ENCODE results near the gene PZP.

PZP gene

DNA sequence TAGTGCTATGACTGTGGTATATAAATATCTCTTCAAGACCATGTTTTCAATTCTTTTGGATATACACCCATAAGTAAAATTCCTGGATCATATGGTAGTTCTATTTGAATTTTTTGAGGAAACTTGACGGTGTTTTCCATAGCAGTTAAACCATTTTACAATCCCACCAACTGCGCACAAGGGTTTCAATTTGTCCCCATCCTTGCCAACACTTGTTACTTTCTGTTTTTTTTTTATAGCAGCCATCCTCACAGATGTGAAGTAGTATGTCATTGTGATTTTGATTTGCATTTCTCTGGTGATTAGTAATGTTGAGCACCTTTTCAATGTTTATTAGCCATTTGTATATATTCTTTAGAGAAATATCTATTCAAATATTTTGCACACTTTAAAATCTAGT lies 78.0 kb downstream of the PZP start:
- no peak overlapping the region for H4K12ac ChIP-seq (ENCODE audit: low read depth, low read length)
- H3K4me1 ChIP-seq (ENCODE audit: control insufficient read depth in 1 of 2, insufficient read depth in 2 of 2, low read length in 2 of 2): no peaks in the 10 kb centered on the region
- no peak overlapping the region for H3K4ac ChIP-seq (ENCODE audit: low read depth, low read length)
- H2BK120ac ChIP-seq (ENCODE audit: insufficient read depth, low read length, poor library complexity): no peak overlapping the region
- H2BK12ac ChIP-seq (ENCODE audit: low read length): no peak overlapping the region
- H4K8ac ChIP-seq (ENCODE audit: low read depth, low read length): no peak overlapping the region
- H3K14ac ChIP-seq (ENCODE audit: low read length): no peak overlapping the region
- peaks cover 8% of the 10 kb centered on the region for H3K9me3 ChIP-seq (ENCODE audit: insufficient read depth, low read depth, low read length)
- no peak overlapping the region for H3K18ac ChIP-seq (ENCODE audit: low read length)
- H3K9ac ChIP-seq (ENCODE audit: low read length): no peak overlapping the region
- no peak overlapping the region for H3K27ac ChIP-seq (ENCODE audit: low read depth, low read length)
- H2AK5ac ChIP-seq (ENCODE audit: low read length): no peak overlapping the region
- no peaks in the 10 kb centered on the region for H3K36me3 ChIP-seq (ENCODE audit: control insufficient read depth in 1 of 2, insufficient read depth in 2 of 2, low read length in 2 of 2)
- H3K4me2 ChIP-seq (ENCODE audit: low read length): no peak overlapping the region
- H3K23ac ChIP-seq (ENCODE audit: low read length): no peak overlapping the region
- H3K79me2 ChIP-seq (ENCODE audit: control insufficient read depth, insufficient read depth, low read length, poor library complexity): no peaks in the 10 kb centered on the region
- no peak overlapping the region for H2BK5ac ChIP-seq (ENCODE audit: low read depth, low read length, poor library complexity)
- DNase-seq: no peak
- WGBS (ENCODE audit: extremely low coverage, insufficient coverage, insufficient read length): no CpG with 5 or more reads among the region's 2 CpGs
- H2AFZ ChIP-seq (ENCODE audit: insufficient read depth, low read length, poor library complexity): no peak overlapping the region
- H4K91ac ChIP-seq (ENCODE audit: low read depth, low read length): no peak overlapping the region
- no peak overlapping the region for H3K4me3 ChIP-seq (ENCODE audit: low read depth, low read length)
- no peaks in the 10 kb centered on the region for H3K27me3 ChIP-seq (ENCODE audit: insufficient read depth, low read length)
- no peaks in the 10 kb centered on the region for H3K79me1 ChIP-seq (ENCODE audit: low read length)

DNA sequence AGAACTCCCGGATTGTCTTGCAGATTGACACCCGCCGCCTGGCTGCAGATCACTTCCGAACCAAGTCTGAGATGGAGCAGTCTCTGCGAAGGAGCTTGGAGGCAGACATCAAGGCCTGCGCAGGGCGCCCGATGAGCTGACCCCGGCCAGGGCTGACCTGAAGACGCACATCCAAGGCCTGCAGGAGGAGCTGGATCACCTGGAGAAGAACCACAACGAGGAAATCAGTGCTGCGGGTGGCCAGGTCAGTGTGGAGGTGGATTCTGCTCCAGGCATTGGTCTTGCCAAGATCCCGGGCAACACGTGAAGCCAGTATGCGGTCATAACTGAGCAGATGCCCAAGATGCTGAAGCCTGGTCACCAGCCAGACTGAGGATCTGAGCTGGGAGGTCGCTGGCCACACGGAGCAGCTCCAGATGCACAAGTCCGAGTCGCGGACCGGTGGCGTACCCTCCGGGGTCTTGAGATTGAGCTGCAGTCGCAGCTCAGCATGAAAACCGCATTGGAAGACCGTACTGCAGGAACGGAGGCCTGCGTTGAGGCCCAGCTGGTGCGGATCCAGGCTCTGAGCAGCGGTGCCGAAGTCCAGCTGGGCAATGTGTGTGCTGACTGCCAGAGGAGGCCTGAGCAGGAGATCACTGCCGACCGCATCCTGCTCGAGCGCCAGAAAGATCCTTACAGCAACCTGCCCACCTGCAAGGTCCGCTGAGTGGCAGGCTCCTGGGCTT lies 80.1 kb downstream of the PZP start:
- no peak overlapping the region for H3K27ac ChIP-seq (ENCODE audit: low read depth, low read length)
- peaks cover 6% of the 10 kb centered on the region for H3K9me3 ChIP-seq (ENCODE audit: insufficient read depth, low read depth, low read length)
- H3K4me3 ChIP-seq (ENCODE audit: low read depth, low read length): no peak overlapping the region
- H2BK12ac ChIP-seq (ENCODE audit: low read length): no peak overlapping the region
- H4K8ac ChIP-seq (ENCODE audit: low read depth, low read length): no peak overlapping the region
- H4K91ac ChIP-seq (ENCODE audit: low read depth, low read length): no peak overlapping the region
- no peak overlapping the region for H2BK5ac ChIP-seq (ENCODE audit: low read depth, low read length, poor library complexity)
- no peak overlapping the region for H3K4me2 ChIP-seq (ENCODE audit: low read length)
- no peaks in the 10 kb centered on the region for H3K79me1 ChIP-seq (ENCODE audit: low read length)
- no peak overlapping the region for H3K14ac ChIP-seq (ENCODE audit: low read length)
- H3K4ac ChIP-seq (ENCODE audit: low read depth, low read length): no peak overlapping the region
- H3K79me2 ChIP-seq (ENCODE audit: control insufficient read depth, insufficient read depth, low read length, poor library complexity): no peaks in the 10 kb centered on the region
- H2BK120ac ChIP-seq (ENCODE audit: insufficient read depth, low read length, poor library complexity): no peak overlapping the region
- WGBS (ENCODE audit: extremely low coverage, insufficient coverage, insufficient read length): no CpG with 5 or more reads among the region's 36 CpGs
- no peak for DNase-seq
- H3K18ac ChIP-seq (ENCODE audit: low read length): no peak overlapping the region
- H2AFZ ChIP-seq (ENCODE audit: insufficient read depth, low read length, poor library complexity): no peak overlapping the region
- H3K23ac ChIP-seq (ENCODE audit: low read length): no peak overlapping the region
- H4K12ac ChIP-seq (ENCODE audit: low read depth, low read length): no peak overlapping the region
- no peak overlapping the region for H2AK5ac ChIP-seq (ENCODE audit: low read length)
- H3K9ac ChIP-seq (ENCODE audit: low read length): no peak overlapping the region
- H3K27me3 ChIP-seq (ENCODE audit: insufficient read depth, low read length): no peaks in the 10 kb centered on the region
- no peaks in the 10 kb centered on the region for H3K36me3 ChIP-seq (ENCODE audit: control insufficient read depth in 1 of 2, insufficient read depth in 2 of 2, low read length in 2 of 2)
- no peaks in the 10 kb centered on the region for H3K4me1 ChIP-seq (ENCODE audit: control insufficient read depth in 1 of 2, insufficient read depth in 2 of 2, low read length in 2 of 2)

DNA sequence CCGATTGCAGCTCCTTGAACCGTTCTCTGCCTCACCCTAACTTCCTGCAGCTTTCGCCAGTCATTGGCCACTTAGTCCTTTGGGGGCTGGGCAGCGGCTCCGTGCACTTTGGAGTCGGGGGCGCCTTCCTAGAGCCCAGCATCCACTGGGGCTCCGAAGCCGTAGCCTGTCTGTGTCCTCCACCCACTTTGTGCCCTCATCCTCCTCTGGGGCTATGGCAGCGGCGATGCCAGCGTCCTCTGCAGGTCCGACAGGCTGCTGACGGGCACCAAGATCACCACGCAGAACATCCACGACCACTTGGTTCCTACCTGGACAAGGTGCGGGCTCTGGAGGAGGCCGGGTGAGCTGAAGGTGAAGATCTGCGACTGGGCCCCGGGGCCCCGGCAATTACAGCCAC lies 80.7 kb downstream of the PZP start:
- no peaks in the 10 kb centered on the region for H3K36me3 ChIP-seq (ENCODE audit: control insufficient read depth in 1 of 2, insufficient read depth in 2 of 2, low read length in 2 of 2)
- no peak overlapping the region for H4K91ac ChIP-seq (ENCODE audit: low read depth, low read length)
- no peak overlapping the region for H4K12ac ChIP-seq (ENCODE audit: low read depth, low read length)
- no peak overlapping the region for H2BK120ac ChIP-seq (ENCODE audit: insufficient read depth, low read length, poor library complexity)
- H2AK5ac ChIP-seq (ENCODE audit: low read length): no peak overlapping the region
- no peak overlapping the region for H3K4me2 ChIP-seq (ENCODE audit: low read length)
- H3K14ac ChIP-seq (ENCODE audit: low read length): no peak overlapping the region
- H3K9me3 ChIP-seq (ENCODE audit: insufficient read depth, low read depth, low read length): peaks cover 6% of the 10 kb centered on the region
- no peak overlapping the region for H2BK12ac ChIP-seq (ENCODE audit: low read length)
- no peak overlapping the region for H2BK5ac ChIP-seq (ENCODE audit: low read depth, low read length, poor library complexity)
- no peak for DNase-seq
- no peak overlapping the region for H2AFZ ChIP-seq (ENCODE audit: insufficient read depth, low read length, poor library complexity)
- H4K8ac ChIP-seq (ENCODE audit: low read depth, low read length): no peak overlapping the region
- H3K18ac ChIP-seq (ENCODE audit: low read length): no peak overlapping the region
- H3K79me1 ChIP-seq (ENCODE audit: low read length): no peaks in the 10 kb centered on the region
- H3K27me3 ChIP-seq (ENCODE audit: insufficient read depth, low read length): no peaks in the 10 kb centered on the region
- no peak overlapping the region for H3K4ac ChIP-seq (ENCODE audit: low read depth, low read length)
- no peak overlapping the region for H3K4me3 ChIP-seq (ENCODE audit: low read depth, low read length)
- no peaks in the 10 kb centered on the region for H3K79me2 ChIP-seq (ENCODE audit: control insufficient read depth, insufficient read depth, low read length, poor library complexity)
- H3K9ac ChIP-seq (ENCODE audit: low read length): no peak overlapping the region
- H3K27ac ChIP-seq (ENCODE audit: low read depth, low read length): no peak overlapping the region
- H3K4me1 ChIP-seq (ENCODE audit: control insufficient read depth in 1 of 2, insufficient read depth in 2 of 2, low read length in 2 of 2): no peaks in the 10 kb centered on the region
- H3K23ac ChIP-seq (ENCODE audit: low read length): no peak overlapping the region
- no CpG with 5 or more reads among the region's 21 CpGs for WGBS (ENCODE audit: extremely low coverage, insufficient coverage, insufficient read length)

DNA sequence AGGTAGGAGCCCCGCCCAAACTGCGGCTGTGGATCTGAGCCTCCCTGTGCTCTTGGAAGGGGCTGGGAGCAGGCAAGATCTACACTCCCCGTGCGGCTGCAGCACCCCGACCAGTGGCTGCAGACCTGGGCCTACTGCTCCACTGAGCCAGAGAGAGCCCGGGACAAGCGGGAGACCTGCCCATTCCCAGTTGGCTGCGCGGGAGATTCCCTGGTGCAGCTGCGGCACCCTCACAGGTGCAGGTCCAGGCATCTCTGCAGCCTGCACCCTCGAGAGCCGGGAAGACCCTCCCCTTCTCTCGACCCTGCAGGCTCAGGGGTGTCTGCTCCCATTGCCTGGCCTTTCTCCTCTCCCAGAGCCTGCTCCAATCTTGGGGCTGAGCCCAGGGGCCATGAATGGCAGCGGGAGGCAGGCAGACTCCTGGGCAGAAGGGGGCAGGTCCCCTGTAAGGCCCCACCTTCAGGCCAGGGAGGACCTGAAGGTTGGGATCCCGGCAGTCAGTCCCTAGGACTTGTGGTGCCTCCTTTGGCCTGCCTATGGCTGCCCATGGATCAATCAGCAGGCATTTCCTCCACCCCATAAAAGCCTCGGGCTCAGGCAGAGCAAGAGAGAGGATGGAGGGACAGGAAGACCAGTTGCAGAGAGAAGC lies 83.7 kb downstream of the PZP start:
- no peak overlapping the region for H2BK120ac ChIP-seq (ENCODE audit: insufficient read depth, low read length, poor library complexity)
- H3K27me3 ChIP-seq (ENCODE audit: insufficient read depth, low read length): no peaks in the 10 kb centered on the region
- no peak overlapping the region for H4K12ac ChIP-seq (ENCODE audit: low read depth, low read length)
- H3K4ac ChIP-seq (ENCODE audit: low read depth, low read length): no peak overlapping the region
- H3K4me3 ChIP-seq (ENCODE audit: low read depth, low read length): no peak overlapping the region
- no peak overlapping the region for H2BK5ac ChIP-seq (ENCODE audit: low read depth, low read length, poor library complexity)
- no peak overlapping the region for H3K9ac ChIP-seq (ENCODE audit: low read length)
- H2AK5ac ChIP-seq (ENCODE audit: low read length): no peak overlapping the region
- no peak for DNase-seq
- no CpG with 5 or more reads among the region's 16 CpGs for WGBS (ENCODE audit: extremely low coverage, insufficient coverage, insufficient read length)
- H3K4me1 ChIP-seq (ENCODE audit: control insufficient read depth in 1 of 2, insufficient read depth in 2 of 2, low read length in 2 of 2): no peaks in the 10 kb centered on the region
- no peak overlapping the region for H3K27ac ChIP-seq (ENCODE audit: low read depth, low read length)
- H3K36me3 ChIP-seq (ENCODE audit: control insufficient read depth in 1 of 2, insufficient read depth in 2 of 2, low read length in 2 of 2): no peaks in the 10 kb centered on the region
- no peak overlapping the region for H4K91ac ChIP-seq (ENCODE audit: low read depth, low read length)
- H3K23ac ChIP-seq (ENCODE audit: low read length): no peak overlapping the region
- H3K4me2 ChIP-seq (ENCODE audit: low read length): no peak overlapping the region
- H3K79me2 ChIP-seq (ENCODE audit: control insufficient read depth, insufficient read depth, low read length, poor library complexity): no peaks in the 10 kb centered on the region
- H2AFZ ChIP-seq (ENCODE audit: insufficient read depth, low read length, poor library complexity): no peak overlapping the region
- no peak overlapping the region for H3K18ac ChIP-seq (ENCODE audit: low read length)
- H3K14ac ChIP-seq (ENCODE audit: low read length): no peak overlapping the region
- no peak overlapping the region for H2BK12ac ChIP-seq (ENCODE audit: low read length)
- H3K9me3 ChIP-seq (ENCODE audit: insufficient read depth, low read depth, low read length): peaks cover 6% of the 10 kb centered on the region
- H4K8ac ChIP-seq (ENCODE audit: low read depth, low read length): no peak overlapping the region
- no peaks in the 10 kb centered on the region for H3K79me1 ChIP-seq (ENCODE audit: low read length)
